ENCODE results near the gene DPH1.

The DPH1 gene

DNA sequence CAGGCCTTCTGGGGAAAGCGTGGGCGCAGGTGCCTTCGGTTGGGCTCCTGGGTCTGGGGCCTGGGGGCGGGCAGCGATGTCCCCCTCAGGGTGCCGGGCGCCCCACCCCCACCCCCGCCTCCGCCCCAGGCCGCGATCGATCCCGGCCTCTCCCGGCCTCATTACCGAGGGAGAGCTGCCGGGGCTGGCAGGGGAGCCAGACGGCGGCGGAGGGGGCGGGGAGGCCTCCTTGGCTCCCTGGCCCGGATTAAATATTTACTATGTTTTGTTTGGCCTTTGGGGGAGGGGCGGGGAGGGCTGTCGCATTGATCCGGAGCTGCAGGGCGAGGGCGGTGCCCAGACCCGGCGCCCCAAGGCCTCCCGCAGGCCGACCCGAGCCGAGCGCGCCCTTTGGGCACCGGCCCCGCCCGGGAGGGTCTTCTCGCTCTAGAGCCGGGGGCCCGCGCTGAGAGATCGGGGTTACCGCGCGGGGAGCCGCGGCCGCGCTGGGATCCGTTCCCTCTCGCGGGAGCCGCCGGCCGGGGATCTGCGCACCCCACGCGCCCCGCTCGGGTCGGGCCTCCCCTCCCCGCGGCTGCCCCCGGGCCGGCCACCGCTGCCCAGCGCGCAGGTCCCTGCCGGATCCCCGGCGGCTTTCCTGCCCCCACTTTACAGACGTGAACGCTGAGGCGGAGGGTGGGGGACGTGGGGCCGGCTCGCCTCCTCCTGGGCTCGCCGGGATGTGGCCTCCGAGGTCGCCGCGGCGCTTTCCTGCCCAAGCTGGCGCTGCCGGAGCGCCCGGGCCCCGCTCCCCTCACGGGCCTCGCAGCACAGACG lies 31.8 kb upstream of the DPH1 start:
- TF ChIP-seq, protein P1, sequence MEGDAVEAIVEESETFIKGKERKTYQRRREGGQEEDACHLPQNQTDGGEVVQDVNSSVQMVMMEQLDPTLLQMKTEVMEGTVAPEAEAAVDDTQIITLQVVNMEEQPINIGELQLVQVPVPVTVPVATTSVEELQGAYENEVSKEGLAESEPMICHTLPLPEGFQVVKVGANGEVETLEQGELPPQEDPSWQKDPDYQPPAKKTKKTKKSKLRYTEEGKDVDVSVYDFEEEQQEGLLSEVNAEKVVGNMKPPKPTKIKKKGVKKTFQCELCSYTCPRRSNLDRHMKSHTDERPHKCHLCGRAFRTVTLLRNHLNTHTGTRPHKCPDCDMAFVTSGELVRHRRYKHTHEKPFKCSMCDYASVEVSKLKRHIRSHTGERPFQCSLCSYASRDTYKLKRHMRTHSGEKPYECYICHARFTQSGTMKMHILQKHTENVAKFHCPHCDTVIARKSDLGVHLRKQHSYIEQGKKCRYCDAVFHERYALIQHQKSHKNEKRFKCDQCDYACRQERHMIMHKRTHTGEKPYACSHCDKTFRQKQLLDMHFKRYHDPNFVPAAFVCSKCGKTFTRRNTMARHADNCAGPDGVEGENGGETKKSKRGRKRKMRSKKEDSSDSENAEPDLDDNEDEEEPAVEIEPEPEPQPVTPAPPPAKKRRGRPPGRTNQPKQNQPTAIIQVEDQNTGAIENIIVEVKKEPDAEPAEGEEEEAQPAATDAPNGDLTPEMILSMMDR (IDR thresholded peaks at IDR 0.05; ENCODE audit: low read depth, low read length) = no peak
- DNase-seq (ENCODE audit: extremely low read depth, low read depth) = no peak

DNA sequence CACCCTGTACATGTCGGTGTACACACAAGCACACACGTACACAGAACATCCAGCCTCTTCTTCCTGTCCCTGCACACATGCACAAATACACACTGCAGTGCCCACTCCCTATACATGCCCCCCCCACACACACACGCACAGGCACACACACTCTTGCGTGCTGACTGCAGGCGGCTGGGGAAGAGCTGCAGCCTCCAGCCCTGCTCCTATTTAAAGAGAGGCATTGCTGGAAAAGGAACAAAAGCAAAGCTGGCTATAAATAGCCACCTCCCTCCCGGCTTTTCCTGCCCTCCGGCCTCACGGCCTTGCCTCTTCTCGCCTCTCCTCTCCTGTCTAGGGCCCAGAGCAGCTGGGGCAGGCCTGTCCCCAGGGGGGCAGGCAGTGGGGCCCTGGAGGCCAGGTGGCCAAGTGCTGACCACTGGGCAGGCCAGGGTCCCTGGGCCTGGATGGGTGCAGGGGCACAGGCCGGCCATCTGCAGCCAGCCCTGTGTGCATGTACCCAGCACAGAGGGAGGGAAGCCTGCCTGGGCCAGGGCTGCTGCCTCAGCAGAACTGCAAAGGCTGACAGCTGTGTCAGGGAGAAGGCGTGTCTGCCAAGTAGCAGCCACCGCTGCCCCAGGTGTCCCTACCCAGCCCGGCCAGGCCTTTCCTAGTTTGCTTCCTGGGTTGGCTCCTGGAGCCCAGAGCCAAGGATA lies 30.2 kb upstream of the DPH1 start:
- DNase-seq (ENCODE audit: extremely low read depth, low read depth) = no peak
- TF ChIP-seq, protein P1 (IDR thresholded peaks at IDR 0.05; ENCODE audit: low read depth, low read length) = no peak

DNA sequence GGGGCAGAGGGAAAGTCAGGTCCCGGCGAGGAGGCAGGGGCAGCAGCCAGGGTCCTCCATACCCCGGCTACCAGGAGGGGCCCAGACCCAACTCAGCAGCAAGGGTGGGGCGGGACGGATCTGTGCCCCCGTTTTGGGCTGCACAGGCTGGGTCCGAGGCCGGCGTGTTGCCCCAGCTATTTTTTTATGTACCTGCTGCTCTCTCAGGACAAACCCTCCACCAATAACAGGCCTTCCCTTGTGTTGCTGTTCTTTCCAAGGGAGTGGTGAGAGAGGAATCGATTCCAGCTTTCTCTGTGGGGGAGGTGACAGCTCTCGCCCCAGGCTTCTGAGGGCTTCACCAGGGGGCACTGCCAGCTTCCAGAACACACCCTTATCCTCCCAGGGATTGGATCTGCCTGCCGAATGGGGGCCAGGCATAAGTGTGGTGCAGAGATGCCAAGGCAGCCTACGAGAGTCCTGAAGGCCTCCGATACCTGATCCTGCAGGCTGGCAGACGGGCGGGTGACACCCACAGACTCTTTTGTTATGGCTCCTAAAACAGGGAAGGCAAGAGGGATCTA lies 27.1 kb upstream of the DPH1 start:
- no peak for DNase-seq (ENCODE audit: extremely low read depth, low read depth)
- TF ChIP-seq, protein P1 (IDR thresholded peaks at IDR 0.05; ENCODE audit: low read depth, low read length) = no peak

DNA sequence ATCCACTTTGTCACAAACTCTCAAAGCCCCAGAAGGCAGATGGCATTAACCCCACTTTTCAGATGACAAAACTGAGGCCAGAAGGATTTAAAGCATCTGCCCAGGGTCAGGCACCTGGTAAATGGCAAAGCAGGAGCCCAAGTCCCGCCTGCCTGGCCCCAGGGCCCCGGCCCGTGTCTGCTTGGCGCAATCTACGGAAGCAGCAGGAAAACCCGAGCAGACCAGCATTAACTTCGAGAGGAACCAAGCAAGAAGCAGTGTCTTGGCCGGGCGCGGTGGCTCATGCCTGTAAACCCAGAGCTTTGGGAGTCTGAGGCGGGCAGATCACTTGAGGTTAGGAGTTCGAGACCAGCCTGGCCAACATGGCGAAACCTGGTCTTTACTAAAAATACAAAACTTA lies 26.4 kb upstream of the DPH1 start:
- no peak for DNase-seq (ENCODE audit: extremely low read depth, low read depth)
- TF ChIP-seq, protein P1 (IDR thresholded peaks at IDR 0.05; ENCODE audit: low read depth, low read length) = no peak

DNA sequence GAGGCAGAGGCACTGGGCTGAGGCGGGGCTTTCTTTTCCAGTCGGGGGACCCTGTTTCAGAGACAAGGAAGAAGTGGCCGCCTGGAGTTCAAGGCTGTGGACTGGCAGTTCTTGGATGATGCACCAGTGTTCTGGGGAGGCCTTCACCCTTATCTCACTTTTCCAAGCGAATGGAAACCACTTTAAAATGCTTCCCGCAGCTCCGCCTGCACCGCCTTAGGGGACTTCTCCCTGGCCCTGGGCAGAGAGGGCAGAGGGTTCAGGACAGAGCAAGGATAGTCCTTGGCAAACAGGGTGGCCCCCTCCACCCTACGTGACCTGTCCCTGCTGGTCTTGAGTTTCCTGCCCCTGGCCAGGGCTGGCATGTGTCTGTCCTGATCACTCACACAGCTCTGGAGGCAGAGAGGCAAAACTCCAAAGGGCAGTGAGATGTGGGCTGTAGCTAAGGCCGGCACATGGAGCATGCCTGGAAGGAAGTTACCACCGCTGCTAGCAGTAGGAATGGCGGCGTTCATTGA lies 25.5 kb upstream of the DPH1 start:
- no peak for DNase-seq (ENCODE audit: extremely low read depth, low read depth)
- TF ChIP-seq, protein P1 (IDR thresholded peaks at IDR 0.05; ENCODE audit: low read depth, low read length) = no peak

DNA sequence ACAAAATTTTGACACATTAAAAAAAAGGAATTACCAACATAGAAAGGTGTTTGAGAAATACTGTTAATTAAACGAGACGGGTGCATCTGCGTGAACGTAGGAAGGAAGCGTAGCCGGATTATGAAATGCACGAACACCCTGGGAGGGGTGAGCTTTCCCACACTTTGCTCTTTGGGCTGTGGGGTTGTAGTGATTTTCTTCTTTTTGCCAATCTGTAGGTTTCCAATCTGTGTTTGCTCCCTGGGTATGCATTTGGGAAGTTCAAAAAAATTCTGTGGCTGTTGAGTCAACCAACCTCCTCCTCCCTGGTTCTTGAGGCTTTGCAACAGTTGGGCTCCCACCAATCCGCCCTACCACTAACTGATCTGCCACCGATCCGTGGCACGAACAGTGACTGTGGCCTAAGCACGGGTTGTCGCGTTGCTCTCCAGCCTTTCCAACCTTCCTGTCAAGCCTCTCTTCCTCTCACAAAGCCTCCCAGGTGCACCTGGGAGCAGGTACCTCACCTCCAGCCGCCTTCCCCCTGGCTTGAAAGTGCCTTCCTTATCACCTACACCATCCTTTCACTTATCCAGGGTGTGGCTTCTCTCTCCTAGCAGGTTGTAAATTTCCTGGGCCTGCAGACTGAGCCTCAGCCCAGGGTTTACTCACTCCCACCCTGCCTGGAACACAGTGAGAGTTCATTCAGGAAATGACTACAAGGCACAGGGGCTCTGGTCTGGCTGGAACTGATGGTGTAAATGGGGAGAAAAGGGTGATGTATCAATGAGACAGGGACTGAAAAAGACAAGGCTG lies 21.4 kb upstream of the DPH1 start:
- no peak for DNase-seq (ENCODE audit: extremely low read depth, low read depth)
- TF ChIP-seq, protein P1 (IDR thresholded peaks at IDR 0.05; ENCODE audit: low read depth, low read length) = no peak

Measured in AG09319 (cell line).